ENCODE data around the gene ZP4.

ZP4 gene

GRCh38 chr1:237895630-237896029, 4.9 kb upstream of the ZP4 start:
- no peak overlapping the region for H3K4me3 ChIP-seq (ENCODE audit: low read length)
- no peaks in the 10 kb centered on the region for H3K36me3 ChIP-seq (ENCODE audit: insufficient read depth, low read length)
- no peaks in the 10 kb centered on the region for H3K27me3 ChIP-seq (ENCODE audit: insufficient read depth, low read length)

GRCh38 chr1:237894131-237894530, 3.4 kb upstream of the ZP4 start:
- Histone ChIP-seq H3K9me3 (ENCODE audit: low read length) (no peaks in the 10 kb centered on the region), H2AFZ (ENCODE audit: low read depth, low read length) (no peak overlapping the region), H3K27me3 (ENCODE audit: insufficient read depth, low read length) (no peaks in the 10 kb centered on the region), H3K36me3 (ENCODE audit: insufficient read depth, low read length) (no peaks in the 10 kb centered on the region), H3K4me3 (ENCODE audit: low read length) (no peak overlapping the region), H3K4me1 (ENCODE audit: insufficient read depth, low read length) (no peaks in the 10 kb centered on the region)

More at GRCh38 chr1:237895630-237896029, 4.9 kb upstream of the ZP4 start:
- no peak overlapping the region for H2AFZ ChIP-seq (ENCODE audit: low read depth, low read length)
- H3K9me3 ChIP-seq (ENCODE audit: low read length), result no peaks in the 10 kb centered on the region
- no peaks in the 10 kb centered on the region for H3K4me1 ChIP-seq (ENCODE audit: insufficient read depth, low read length)

GRCh38 chr1:237891979-237892378, 1.3 kb upstream of the ZP4 start:
- Histone ChIP-seq H3K9me3 (ENCODE audit: low read length) (no peaks in the 10 kb centered on the region), H3K36me3 (ENCODE audit: insufficient read depth, low read length) (no peaks in the 10 kb centered on the region)

GRCh38 chr1:237891266-237891665, 544 bp upstream of the ZP4 start:
- Histone ChIP-seq H3K27me3 (ENCODE audit: insufficient read depth, low read length) (no peaks in the 10 kb centered on the region), H3K36me3 (ENCODE audit: insufficient read depth, low read length) (no peaks in the 10 kb centered on the region), H2AFZ (ENCODE audit: low read depth, low read length) (no peak overlapping the region), H3K9me3 (ENCODE audit: low read length) (no peaks in the 10 kb centered on the region), H3K4me3 (ENCODE audit: low read length) (no peak overlapping the region), H3K4me1 (ENCODE audit: insufficient read depth, low read length) (no peaks in the 10 kb centered on the region)

More at GRCh38 chr1:237891979-237892378, 1.3 kb upstream of the ZP4 start:
- Histone ChIP-seq H3K27me3 (ENCODE audit: insufficient read depth, low read length) (no peaks in the 10 kb centered on the region), H3K4me3 (ENCODE audit: low read length) (no peak overlapping the region), H3K4me1 (ENCODE audit: insufficient read depth, low read length) (no peaks in the 10 kb centered on the region), H2AFZ (ENCODE audit: low read depth, low read length) (no peak overlapping the region)

- no peaks in the 10 kb centered on the region for H3K36me3 ChIP-seq (ENCODE audit: insufficient read depth, low read length)
- no peak overlapping the region for H3K4me3 ChIP-seq (ENCODE audit: low read length)
- no peaks in the 10 kb centered on the region for H3K9me3 ChIP-seq (ENCODE audit: low read length)
- H3K4me1 ChIP-seq (ENCODE audit: insufficient read depth, low read length), result no peaks in the 10 kb centered on the region
- no peak overlapping the region for H2AFZ ChIP-seq (ENCODE audit: low read depth, low read length)
- H3K27me3 ChIP-seq (ENCODE audit: insufficient read depth, low read length), result no peaks in the 10 kb centered on the region
Measured at GRCh38 chr1:237890416-237890815, 306 bp downstream of the ZP4 start.

- no peaks in the 10 kb centered on the region for H3K9me3 ChIP-seq (ENCODE audit: low read length)
- no peak overlapping the region for H3K4me3 ChIP-seq (ENCODE audit: low read length)
- no peaks in the 10 kb centered on the region for H3K4me1 ChIP-seq (ENCODE audit: insufficient read depth, low read length)
- H2AFZ ChIP-seq (ENCODE audit: low read depth, low read length), result no peak overlapping the region
- no peaks in the 10 kb centered on the region for H3K27me3 ChIP-seq (ENCODE audit: insufficient read depth, low read length)
- no peaks in the 10 kb centered on the region for H3K36me3 ChIP-seq (ENCODE audit: insufficient read depth, low read length)
Measured at GRCh38 chr1:237888143-237888542, 2.6 kb downstream of the ZP4 start.

DNA sequence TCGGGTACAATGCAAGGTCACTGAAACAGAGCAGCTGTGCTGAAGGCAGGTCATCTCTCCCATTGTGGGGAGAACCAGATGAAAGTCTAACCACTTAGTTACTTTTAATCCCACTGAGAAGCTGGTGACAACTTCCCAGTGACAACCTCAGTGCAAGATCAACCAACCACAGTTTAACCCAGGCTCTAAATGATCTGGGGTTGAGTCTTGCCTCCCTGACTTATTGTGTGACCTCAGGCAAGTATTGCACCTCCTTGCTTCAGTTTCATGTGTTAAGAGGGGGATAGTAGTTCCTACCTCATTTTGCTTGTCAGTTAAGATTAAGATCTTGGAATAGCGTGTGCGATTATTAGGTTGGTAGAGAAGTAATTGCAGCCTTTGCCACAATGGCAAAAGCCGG, 3.2 kb downstream of the ZP4 start:
- no peak overlapping the region for H2AFZ ChIP-seq (ENCODE audit: low read depth, low read length)
- no peaks in the 10 kb centered on the region for H3K4me1 ChIP-seq (ENCODE audit: insufficient read depth, low read length)
- no peaks in the 10 kb centered on the region for H3K9me3 ChIP-seq (ENCODE audit: low read length)
- no peak overlapping the region for H3K4me3 ChIP-seq (ENCODE audit: low read length)
- H3K27me3 ChIP-seq (ENCODE audit: insufficient read depth, low read length), result no peaks in the 10 kb centered on the region
- no peaks in the 10 kb centered on the region for H3K36me3 ChIP-seq (ENCODE audit: insufficient read depth, low read length)

- Histone ChIP-seq H3K4me1 (ENCODE audit: insufficient read depth, low read length) (no peaks in the 10 kb centered on the region), H2AFZ (ENCODE audit: low read depth, low read length) (no peak overlapping the region), H3K27me3 (ENCODE audit: insufficient read depth, low read length) (no peaks in the 10 kb centered on the region), H3K9me3 (ENCODE audit: low read length) (no peaks in the 10 kb centered on the region), H3K36me3 (ENCODE audit: insufficient read depth, low read length) (no peaks in the 10 kb centered on the region), H3K4me3 (ENCODE audit: low read length) (no peak overlapping the region)
Measured at GRCh38 chr1:237884237-237884636, 6.5 kb downstream of the ZP4 start.

DNA sequence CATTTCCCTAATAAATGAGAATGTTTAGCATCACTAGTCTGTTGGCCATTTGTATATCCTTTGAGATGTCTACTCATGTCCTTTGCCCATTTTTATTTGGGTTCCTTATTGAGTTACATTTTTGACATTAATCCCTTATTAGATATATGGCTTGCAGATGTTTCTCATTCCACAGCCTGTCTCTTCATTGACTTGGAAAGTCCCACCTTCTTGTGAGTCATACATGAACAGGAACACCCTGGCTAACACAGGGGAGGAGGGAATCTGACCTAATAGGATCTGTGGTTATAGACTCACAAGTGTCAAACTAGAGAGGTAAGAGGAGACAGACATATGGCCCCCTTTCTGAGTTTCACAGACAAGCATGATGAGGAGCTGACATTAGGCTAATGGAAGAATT, 11.5 kb downstream of the ZP4 start:
- Histone ChIP-seq H2AFZ (ENCODE audit: low read depth, low read length) (no peak overlapping the region), H3K4me1 (ENCODE audit: insufficient read depth, low read length) (peaks cover 11% of the 10 kb centered on the region), H3K36me3 (ENCODE audit: insufficient read depth, low read length) (no peaks in the 10 kb centered on the region), H3K9me3 (ENCODE audit: low read length) (no peaks in the 10 kb centered on the region), H3K4me3 (ENCODE audit: low read length) (no peak overlapping the region), H3K27me3 (ENCODE audit: insufficient read depth, low read length) (no peaks in the 10 kb centered on the region)

DNA sequence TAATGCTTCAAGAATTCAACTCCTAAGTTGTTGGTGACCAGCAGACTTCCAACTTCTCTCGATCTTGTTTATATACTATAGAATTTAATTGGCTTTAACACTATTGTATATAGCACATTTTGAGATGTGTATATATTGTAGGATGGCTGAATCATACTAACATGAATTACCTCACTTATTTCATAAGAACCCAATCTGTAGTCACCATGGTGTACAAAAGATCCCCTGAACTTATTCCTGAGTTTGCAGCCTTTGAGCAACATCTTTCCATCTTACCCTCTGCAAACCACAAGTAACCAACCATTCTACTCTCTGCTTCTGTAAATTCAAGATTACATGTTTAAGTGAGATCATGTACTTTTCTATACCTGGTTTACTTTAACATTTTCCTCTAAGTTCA, 12.3 kb downstream of the ZP4 start:
- Histone ChIP-seq H3K36me3 (ENCODE audit: insufficient read depth, low read length) (no peaks in the 10 kb centered on the region), H3K4me1 (ENCODE audit: insufficient read depth, low read length) (peaks cover 15% of the 10 kb centered on the region), H3K9me3 (ENCODE audit: low read length) (no peaks in the 10 kb centered on the region), H3K4me3 (ENCODE audit: low read length) (no peak overlapping the region), H3K27me3 (ENCODE audit: insufficient read depth, low read length) (no peaks in the 10 kb centered on the region), H2AFZ (ENCODE audit: low read depth, low read length) (no peak overlapping the region)

GRCh38 chr1:237877631-237878030, 13.1 kb downstream of the ZP4 start:
- no peaks in the 10 kb centered on the region for H3K27me3 ChIP-seq (ENCODE audit: insufficient read depth, low read length)
- H3K9me3 ChIP-seq (ENCODE audit: low read length), result no peaks in the 10 kb centered on the region
- peaks cover 17% of the 10 kb centered on the region for H3K4me1 ChIP-seq (ENCODE audit: insufficient read depth, low read length)
- H2AFZ ChIP-seq (ENCODE audit: low read depth, low read length), result peak overlapping the region; percentile 10
- H3K36me3 ChIP-seq (ENCODE audit: insufficient read depth, low read length), result no peaks in the 10 kb centered on the region
- H3K4me3 ChIP-seq (ENCODE audit: low read length), result no peak overlapping the region

GRCh38 chr1:237875291-237875690, 15.4 kb downstream of the ZP4 start:
- H3K4me3 ChIP-seq (ENCODE audit: low read length), result no peak overlapping the region
- no peaks in the 10 kb centered on the region for H3K9me3 ChIP-seq (ENCODE audit: low read length)
- no peaks in the 10 kb centered on the region for H3K27me3 ChIP-seq (ENCODE audit: insufficient read depth, low read length)
- H3K36me3 ChIP-seq (ENCODE audit: insufficient read depth, low read length), result no peaks in the 10 kb centered on the region
- H2AFZ ChIP-seq (ENCODE audit: low read depth, low read length), result no peak overlapping the region
- peaks cover 17% of the 10 kb centered on the region for H3K4me1 ChIP-seq (ENCODE audit: insufficient read depth, low read length)

DNA sequence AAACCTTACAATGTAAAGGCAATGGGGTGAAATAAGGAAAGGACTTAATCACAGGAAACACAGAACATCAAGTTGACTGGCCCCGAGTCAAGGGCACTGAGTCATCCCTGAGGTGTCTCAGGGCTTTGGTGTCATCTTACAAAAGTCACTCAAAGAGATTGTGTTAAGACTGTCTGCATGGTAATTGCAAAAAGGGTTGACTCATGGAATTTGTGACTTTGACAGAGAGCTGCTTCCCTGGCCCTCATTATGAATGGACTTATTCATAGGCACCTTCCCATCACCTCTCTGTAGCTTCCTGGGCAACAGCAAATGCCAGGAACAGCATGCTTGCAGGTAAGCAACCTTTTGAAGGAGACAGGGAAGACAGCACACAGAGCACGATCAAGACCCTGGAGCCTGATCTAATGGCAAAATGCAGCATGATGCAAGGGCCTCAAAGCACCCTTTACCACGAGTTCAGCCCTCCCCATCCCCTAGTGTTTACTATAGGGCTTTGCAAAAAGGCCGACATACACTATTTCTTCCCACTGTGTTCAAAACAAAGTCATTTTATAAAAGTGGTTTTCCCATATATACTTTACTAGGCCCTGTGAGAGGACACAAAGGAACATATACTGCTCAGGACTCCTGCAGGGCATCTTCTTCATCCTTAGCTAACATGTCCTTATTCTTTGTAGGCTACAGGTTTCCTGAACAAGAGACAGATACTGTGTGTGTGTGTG, 17.1 kb downstream of the ZP4 start:
- Histone ChIP-seq H3K36me3 (ENCODE audit: insufficient read depth, low read length) (no peaks in the 10 kb centered on the region), H2AFZ (ENCODE audit: low read depth, low read length) (no peak overlapping the region), H3K4me1 (ENCODE audit: insufficient read depth, low read length) (peaks cover 17% of the 10 kb centered on the region), H3K4me3 (ENCODE audit: low read length) (no peak overlapping the region), H3K27me3 (ENCODE audit: insufficient read depth, low read length) (no peaks in the 10 kb centered on the region), H3K9me3 (ENCODE audit: low read length) (no peaks in the 10 kb centered on the region)

Measured in neuron (in vitro differentiated cells).